AG04450 (cell line): ENCODE measurements around the gene MEI1. TPM values are rescaled to one million over a fixed set of nuclear protein-coding genes. Genes with fewer than 3 reads are reported as not detected.
A peak's percentile ranks its signal among the peaks of the same experiment; 100 is the strongest.

Experiments
- CTCF ChIA-PET: fragments of 300-600, 350-600 bp; formaldehyde crosslinking; extraction: SDS; loops from one replicate; lab custom pipeline; 2022; ENCODE audit warnings: antibody characterized with exemption, inconsistent platforms; lab: Charles Lee
- POLR2A ChIA-PET: fragments of 350-600 bp; formaldehyde crosslinking; extraction: SDS; loops from one replicate; lab custom pipeline; 2021; ENCODE audit warnings: antibody characterized with exemption, inconsistent platforms; lab: Yijun Ruan, JAX
- DNase-seq: peaks from one replicate; pipeline ENCODE4 v3.0.0-alpha.2; 2011; ENCODE audit warnings: low read depth, low spot score
- H3K27ac ChIP-seq: one replicate; pipeline ENCODE4 v1.5.1; 2012; ENCODE audit warnings: low read depth, low read length, control low read depth
- H3K27me3 ChIP-seq: one replicate; pipeline ENCODE4 v1.6.0; 2012; ENCODE audit warnings: low read length; ENCODE audit not compliant: control insufficient read depth, insufficient read depth
- H3K4me3 ChIP-seq: 2 replicates; pipeline ENCODE4 v1.5.1; 2011; ENCODE audit warnings: mild to moderate bottlenecking, low read depth, low read length, control low read depth
- H3K9me3 ChIP-seq: 2 replicates; pipeline ENCODE4 v1.5.1; 2012; ENCODE audit warnings: low read length; ENCODE audit not compliant: control insufficient read depth, insufficient read depth
- CTCF ChIP-seq: IDR thresholded peaks from 2 replicates; pipeline ENCODE4 v1.5.1; 2011; ENCODE audit warnings: low read depth, low read length, control low read depth, inconsistent platforms
- polyA plus RNA-seq: library from polyadenylated mRNA; depleted of rRNA; stranded (reverse); fragments of >200 nt; gene quantifications from 2 replicates; pipeline ENCODE4 v1.2.3, GENCODE V29; 2011

Gene MEI1
- polyA plus RNA-seq, 1 experiment = 0.22 TPM

DNA sequence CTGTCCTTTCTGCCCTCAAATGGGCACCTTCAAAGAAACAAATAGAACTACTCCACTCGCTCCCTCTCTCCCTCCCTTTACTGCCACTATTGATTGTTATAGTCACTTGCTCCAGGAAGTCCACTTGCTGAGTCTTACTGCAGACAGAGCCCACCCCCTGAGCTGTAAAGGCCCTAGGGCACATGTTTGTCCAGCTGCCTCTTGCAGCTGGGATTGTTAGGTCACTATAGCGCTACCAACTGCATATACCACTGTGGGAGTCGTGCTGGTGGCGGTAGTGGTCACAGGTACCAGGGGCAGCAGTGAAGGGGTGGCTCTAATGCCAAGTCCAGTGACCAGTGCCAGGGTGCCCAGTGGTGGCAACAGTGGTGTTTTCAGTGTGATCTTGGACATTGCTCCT lies 129.2 kb downstream of the MEI1 start:
- CTCF ChIA-PET = interaction anchor here (2.8 kb wide), 1 partner anchor 131 kb away, joined by 7 read pairs; no protein-coding TSS in a partner anchor
- no peaks in the 10 kb centered on the region for H3K27me3 ChIP-seq
- DNase-seq = no peak
- POLR2A ChIA-PET = interaction anchor here (1.9 kb wide), 1 partner anchor 28 kb away, joined by 4 read pairs; the partner anchor contains the start of gene CCDC134
- H3K27ac ChIP-seq = no peak overlapping the region
- no peak for TF ChIP-seq CTCF
- H3K4me3 ChIP-seq = no peak overlapping the region
- H3K9me3 ChIP-seq = no peaks in the 10 kb centered on the region

GRCh38 chr22:41830174-41830573 lies 130.9 kb downstream of the MEI1 start:
- CTCF ChIA-PET = no interaction called here
- H3K4me3 ChIP-seq = no peak overlapping the region
- no peak for DNase-seq
- H3K27ac ChIP-seq = no peak overlapping the region
- POLR2A ChIA-PET = interaction anchor here (0.6 to 0.7 kb wide), 2 partner anchors 30 to 133 kb away, joined by 6 read pairs; partner anchors contain the start of gene CCDC134
- no peaks in the 10 kb centered on the region for H3K9me3 ChIP-seq
- no peaks in the 10 kb centered on the region for H3K27me3 ChIP-seq
- TF ChIP-seq CTCF = no peak

DNA sequence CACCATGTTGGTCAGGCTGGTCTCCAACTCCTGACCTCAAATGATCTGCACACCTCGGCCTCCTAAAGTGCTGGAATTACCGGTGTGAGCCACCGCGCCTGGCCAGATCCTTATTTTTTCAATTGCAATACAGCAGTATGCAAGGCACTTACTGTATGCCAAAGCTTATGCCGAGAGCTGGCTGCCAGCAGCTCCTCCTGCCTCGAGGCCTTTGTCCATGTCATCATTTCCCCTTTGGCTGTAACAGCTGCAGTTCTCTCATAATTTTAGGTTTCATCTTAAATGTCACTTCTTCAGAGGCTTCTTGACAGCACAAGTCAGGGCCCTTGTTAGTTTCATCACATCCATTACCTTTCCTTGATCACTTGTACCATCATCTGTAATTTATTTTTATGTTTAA lies 132.1 kb downstream of the MEI1 start:
- ChIA-PET CTCF (interaction anchor here (0.9 to 1.7 kb wide), 2 partner anchors 85 to 110 kb away, joined by 4 to 5 read pairs; no protein-coding TSS in a partner anchor), POLR2A (interaction anchor here (0.6 kb wide), 1 partner anchor 116 kb away, joined by 3 read pairs; no protein-coding TSS in a partner anchor)

GRCh38 chr22:41831828-41832552 lies 132.7 kb downstream of the MEI1 start:
- ChIA-PET CTCF (interaction anchor here (0.9 to 1.7 kb wide), 3 partner anchors 85 to 134 kb away, joined by 4 to 5 read pairs (median 5); no protein-coding TSS in a partner anchor), POLR2A (interaction anchor here (0.6 to 1.6 kb wide), 5 partner anchors 30 to 135 kb away, joined by 5 to 11 read pairs (median 6); partner anchors contain the start of genes CCDC134 and CENPM)
- TF ChIP-seq CTCF = no peak
- Histone ChIP-seq H3K9me3 (no peaks in the 10 kb centered on the region), H3K27me3 (no peaks in the 10 kb centered on the region), H3K27ac (peak overlapping the region; percentile 90), H3K4me3 (peak overlapping the region; percentile 64)
- no peak for DNase-seq

More for the DNA sequence above, 132.1 kb downstream of the MEI1 start:
- Histone ChIP-seq H3K4me3 (no peak overlapping the region), H3K9me3 (no peaks in the 10 kb centered on the region), H3K27ac (no peak overlapping the region), H3K27me3 (no peaks in the 10 kb centered on the region)
- no peak for TF ChIP-seq CTCF
- no peak for DNase-seq
